HG02623 (cell line): ENCODE data around the gene TRAF3IP3.

Experiments
- ATAC-seq: cut with Tn5 transposase; IDR thresholded peaks from one replicate; pipeline ENCODE4 v1.9.1; 2021; ENCODE audit warnings: moderate library complexity; ENCODE audit not compliant: unreplicated experiment

Gene TRAF3IP3

GRCh38 chr1:209767096-209767495 lies 11.2 kb downstream of the TRAF3IP3 start:
- no peak for ATAC-seq

DNA sequence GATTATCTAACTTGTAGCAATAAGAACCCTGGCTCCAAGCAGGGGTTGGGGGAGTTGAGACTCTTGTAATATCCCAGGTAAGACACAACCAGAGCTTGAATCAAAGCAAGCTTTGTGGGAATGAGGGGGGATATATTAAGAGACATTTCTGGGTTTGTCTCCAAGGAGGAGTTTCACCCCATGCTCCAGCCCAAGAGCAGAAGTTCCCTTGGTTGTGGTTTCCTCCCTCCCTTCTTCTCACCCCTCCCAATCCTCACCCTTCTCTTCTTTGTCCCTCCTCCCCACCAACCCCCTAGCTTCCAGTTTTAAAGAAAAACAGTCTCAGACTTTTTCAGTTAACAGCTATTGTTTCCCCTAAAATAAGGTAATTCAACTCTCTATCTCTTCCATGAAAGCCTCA lies 11.9 kb downstream of the TRAF3IP3 start:
- ATAC-seq = no peak

- ATAC-seq = peak; percentile 83
Observed at GRCh38 chr1:209768354-209768774, 12.5 kb downstream of the TRAF3IP3 start.

- ATAC-seq = peak; percentile 77
Observed at GRCh38 chr1:209769171-209769904, 13.5 kb downstream of the TRAF3IP3 start.

DNA sequence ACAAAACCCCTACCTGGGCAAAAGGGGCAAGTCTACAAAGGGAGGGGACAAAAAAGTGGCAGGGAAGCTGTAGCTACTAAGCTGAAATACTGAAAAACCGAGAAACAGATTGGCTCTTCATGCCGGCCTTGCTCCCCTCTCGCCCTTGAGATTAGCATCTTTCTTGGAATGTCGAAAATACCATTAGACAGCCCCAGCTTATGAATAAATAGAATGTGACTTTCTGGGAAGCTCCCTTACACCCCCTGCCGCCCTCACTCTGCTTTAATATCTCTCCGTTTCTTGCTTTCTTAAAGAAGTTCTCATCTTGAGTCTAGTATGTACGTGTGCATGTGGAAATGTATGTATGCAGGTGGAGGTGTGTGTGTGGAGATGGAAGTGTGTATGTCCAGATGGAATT lies 14.1 kb downstream of the TRAF3IP3 start:
- ATAC-seq = no peak

- ATAC-seq = no peak
Observed at GRCh38 chr1:209770636-209771415, 15.0 kb downstream of the TRAF3IP3 start.

- no peak for ATAC-seq
Observed at GRCh38 chr1:209772126-209772525, 16.3 kb downstream of the TRAF3IP3 start.

DNA sequence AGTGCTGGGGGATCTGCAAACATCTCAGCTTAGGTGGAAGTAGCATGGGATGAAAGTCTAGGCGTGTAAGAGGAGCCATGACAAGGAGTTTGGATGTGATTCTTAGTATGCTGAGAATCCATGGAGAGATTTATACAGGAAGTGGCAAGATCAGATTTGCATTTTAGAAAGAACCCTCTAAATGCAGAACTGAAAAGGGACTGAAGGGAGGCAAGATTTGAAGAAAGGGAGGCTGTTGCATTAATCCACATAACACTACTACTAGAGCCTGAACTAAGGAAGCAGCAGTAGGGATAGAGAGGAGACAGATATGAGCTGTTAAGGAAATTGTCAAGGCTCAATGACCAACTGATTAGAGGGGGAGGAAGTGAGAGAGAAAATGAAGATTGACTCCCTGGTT lies 18.7 kb downstream of the TRAF3IP3 start:
- no peak for ATAC-seq

GRCh38 chr1:209775678-209776077 lies 19.8 kb downstream of the TRAF3IP3 start:
- ATAC-seq = no peak

GRCh38 chr1:209777587-209777986 lies 21.7 kb downstream of the TRAF3IP3 start:
- ATAC-seq = no peak

DNA sequence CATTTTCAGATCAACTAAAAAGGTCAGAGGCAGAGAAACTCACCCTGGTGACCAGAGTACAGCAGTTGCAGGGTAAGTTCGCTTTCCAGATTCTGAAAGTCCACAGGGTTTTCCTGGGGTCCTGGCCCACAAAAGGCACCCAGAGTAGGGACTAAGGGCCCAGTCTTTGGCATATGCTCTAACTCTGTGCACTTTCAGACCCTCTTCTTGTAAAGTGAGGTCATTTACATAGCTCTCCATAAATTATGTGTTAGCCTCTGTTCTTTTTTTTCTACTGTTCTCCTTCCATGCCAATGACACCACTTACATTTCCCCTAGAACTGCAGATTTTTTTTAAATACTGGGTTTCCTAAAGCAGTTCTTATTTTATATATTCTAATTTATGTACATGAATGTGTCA lies 22.2 kb downstream of the TRAF3IP3 start:
- no peak for ATAC-seq

DNA sequence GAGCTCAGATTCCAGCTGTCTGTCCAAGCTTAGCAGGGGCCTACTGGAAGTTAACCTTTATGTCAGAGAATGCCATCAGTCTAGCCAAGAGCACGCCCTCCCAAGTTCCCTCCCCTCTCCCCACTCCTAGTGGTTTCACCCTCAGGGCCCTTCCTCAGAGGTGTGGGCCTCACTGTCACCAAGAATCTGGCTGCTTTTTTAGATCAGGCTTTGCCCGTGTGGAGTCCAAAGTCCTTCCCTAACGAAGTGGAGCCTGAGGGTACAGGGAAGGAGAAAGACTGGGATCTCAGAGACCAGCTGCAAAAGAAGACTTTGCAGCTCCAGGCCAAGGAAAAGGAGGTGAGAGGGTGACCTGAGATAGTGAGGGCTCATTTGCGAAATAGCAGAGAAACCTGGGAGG lies 24.4 kb downstream of the TRAF3IP3 start:
- ATAC-seq = no peak

DNA sequence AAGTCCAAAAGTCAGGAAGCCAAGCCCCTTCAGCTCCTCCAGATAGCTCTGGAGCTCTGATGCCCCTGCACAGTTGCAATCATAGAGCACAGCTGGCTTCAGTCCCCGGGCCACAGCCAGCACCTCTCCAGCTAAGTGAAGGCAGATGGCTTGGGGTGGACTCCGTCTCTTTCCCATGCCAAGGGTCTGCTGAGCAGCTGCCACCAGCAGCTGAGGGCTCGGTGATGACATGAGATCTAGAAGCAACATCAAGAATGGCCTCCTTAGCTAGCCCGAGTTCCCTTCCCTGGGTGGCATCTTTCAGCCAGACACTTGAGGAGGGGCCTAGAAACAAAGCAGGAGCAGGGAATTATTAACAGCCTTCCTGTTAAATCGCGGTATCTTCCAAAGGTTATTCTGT lies 27.5 kb downstream of the TRAF3IP3 start:
- ATAC-seq = no peak

DNA sequence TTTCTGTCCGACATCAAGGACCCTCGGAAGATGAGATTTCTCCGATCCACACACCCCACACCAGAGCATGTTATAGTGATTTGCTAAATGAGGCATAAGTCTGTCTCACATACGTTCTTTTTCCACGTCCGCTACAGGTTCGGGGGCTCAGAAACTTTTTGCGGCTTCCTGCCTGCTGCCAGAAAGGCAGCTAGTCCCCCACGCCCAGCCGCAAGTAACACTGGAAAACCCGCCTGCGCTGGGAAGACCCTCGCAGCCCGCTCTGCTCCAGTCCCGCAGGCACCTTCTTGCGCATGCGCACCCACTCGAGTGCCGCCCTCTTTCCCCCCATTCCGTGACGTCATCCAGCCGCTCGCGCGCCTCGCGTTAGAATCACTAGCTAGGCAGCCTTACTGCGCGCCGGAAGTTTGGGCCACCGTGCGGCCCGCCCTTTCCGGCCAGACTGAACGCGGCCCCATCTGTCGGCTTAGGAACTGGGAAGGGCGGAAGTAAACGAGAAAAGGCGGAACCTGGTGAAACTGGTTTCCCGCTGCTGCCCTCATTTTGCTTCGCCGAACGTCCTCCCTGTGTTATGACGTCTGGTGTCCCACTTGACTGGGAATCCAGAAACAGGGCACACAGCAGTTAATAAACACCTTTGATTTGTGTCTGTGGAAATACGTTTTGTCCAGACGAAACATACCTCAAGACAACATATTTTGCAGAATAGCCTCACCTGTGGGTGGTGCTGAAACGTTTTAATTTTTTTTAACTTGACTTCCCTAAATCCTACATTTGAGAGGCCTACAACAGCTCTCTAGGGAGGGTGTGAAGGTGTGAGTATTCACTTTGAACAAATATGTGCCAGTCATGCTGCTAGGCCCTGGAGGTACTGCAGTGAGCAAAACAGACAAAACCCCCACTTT lies 28.7 kb downstream of the TRAF3IP3 start, which contains the start of gene C1orf74:
TSS of gene C1orf74 (minus strand) at position 295 of the 905 bp plus-strand sequence. CDS start 925 bp downstream, outside the sequence.
- peak; percentile 99 for ATAC-seq

GRCh38 chr1:209785592-209785991 lies 29.7 kb downstream of the TRAF3IP3 start:
- no peak for ATAC-seq

GRCh38 chr1:209786146-209786545 lies 30.3 kb downstream of the TRAF3IP3 start:
- ATAC-seq = no peak

DNA sequence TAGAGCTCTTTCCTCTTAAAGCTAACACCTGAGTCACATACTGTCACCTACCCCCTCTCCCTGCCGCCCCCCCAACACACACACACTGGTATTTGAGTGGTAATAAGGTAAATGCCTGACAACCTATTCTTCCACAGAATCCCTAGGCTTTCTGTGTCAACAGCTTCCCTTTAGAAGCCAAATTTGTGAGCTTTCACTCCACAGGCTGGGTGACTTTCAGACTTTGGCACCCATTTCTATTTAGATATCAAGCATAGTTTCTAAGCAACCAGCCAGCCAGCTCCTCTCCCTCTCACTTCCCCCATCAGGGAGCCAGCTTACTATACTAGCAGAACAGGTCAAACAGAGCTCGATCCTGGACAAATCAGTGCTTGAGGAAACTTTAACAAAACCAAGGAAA lies 31.7 kb downstream of the TRAF3IP3 start:
- no peak for ATAC-seq

DNA sequence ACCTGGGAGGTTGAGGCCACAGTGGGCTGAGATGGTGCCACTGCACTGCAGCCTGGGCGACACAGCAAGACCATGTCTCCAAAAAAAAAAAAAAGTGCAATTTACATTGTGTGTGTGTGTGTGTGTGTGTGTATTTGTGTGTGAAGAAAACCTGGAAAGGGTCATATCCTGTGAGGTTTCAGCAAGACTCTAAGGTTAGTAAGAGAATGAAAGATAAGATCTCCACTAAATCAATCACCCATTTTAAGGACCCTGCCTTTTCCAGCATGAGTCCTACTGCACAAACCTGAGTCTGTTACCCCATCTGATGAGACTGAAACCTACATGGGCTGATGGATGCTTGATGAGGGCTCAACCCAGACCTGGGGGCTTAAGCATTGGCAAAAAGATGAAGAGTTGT lies 33.4 kb downstream of the TRAF3IP3 start:
- no peak for ATAC-seq

GRCh38 chr1:209790286-209791193 lies 34.7 kb downstream of the TRAF3IP3 start:
- no peak for ATAC-seq

- ATAC-seq = no peak
Observed at GRCh38 chr1:209791920-209792319, 36.1 kb downstream of the TRAF3IP3 start.
